Gastroesophageal sphincter (tissue), 3 donors: ENCODE measurements around the gene OIP5.

ENCODE experiments used
- EP300 ChIP-seq: sonication (generic); formaldehyde crosslinking; IDR thresholded peaks from one replicate; pipeline ENCODE4 v1.6.1; 2017; ENCODE audit warnings: antibody characterized with exemption, mild to moderate bottlenecking
- POLR2A ChIP-seq, 2 donors: fragments of 450-650 bp; IDR thresholded peaks; one replicate each; pipeline ENCODE4 v1.6.1; 2017; ENCODE audit warnings: antibody characterized with exemption in 2 of 2, mild to moderate bottlenecking in 2 of 2, moderate library complexity in 1 of 2
- TF ChIP-seq, protein P1 (sequence below), 4 experiments: fragments of 200-600 bp in 2 of 4; fragments of 450-650 bp in 2 of 4; sonication (generic) in 1 of 4; IDR thresholded peaks; one replicate each; pipeline ENCODE4 v1.5.1; 2017 to 2019; ENCODE audit warnings: antibody characterized with exemption in 4 of 4, mild to moderate bottlenecking in 2 of 4, moderate library complexity in 2 of 4

DNA sequence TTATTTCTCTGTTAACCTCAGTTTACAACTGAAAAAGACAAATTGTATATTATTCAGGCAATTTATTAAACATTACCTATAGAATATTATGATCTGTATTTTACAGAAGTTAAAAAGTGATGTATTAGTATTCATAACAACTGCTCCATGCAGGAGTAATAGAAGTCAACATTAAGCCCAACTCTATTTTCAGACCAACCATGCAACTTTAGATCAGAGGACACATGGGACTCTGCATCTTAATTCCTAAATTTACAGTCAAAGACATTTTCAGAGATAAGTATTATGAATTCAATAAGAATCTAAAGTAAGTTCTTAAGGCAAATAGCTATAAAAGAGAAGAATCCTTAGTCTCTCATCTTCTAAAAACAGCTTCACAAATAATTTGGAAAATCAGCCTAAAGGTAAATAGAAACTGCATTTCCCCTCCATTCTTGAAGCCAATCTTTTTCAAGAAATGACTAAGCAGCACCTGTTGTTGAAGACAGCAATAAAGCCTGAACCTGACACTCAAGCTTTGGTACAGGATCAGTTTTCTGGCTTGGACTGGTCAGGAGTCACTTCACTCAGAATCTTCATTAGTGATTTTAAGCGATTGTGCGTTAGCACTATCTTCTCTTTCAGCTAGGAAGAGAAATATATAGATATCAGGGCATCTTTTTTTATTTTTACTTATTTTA lies 23.0 kb downstream of the OIP5 start:
- TF ChIP-seq, protein P1, sequence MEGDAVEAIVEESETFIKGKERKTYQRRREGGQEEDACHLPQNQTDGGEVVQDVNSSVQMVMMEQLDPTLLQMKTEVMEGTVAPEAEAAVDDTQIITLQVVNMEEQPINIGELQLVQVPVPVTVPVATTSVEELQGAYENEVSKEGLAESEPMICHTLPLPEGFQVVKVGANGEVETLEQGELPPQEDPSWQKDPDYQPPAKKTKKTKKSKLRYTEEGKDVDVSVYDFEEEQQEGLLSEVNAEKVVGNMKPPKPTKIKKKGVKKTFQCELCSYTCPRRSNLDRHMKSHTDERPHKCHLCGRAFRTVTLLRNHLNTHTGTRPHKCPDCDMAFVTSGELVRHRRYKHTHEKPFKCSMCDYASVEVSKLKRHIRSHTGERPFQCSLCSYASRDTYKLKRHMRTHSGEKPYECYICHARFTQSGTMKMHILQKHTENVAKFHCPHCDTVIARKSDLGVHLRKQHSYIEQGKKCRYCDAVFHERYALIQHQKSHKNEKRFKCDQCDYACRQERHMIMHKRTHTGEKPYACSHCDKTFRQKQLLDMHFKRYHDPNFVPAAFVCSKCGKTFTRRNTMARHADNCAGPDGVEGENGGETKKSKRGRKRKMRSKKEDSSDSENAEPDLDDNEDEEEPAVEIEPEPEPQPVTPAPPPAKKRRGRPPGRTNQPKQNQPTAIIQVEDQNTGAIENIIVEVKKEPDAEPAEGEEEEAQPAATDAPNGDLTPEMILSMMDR (IDR thresholded peaks at IDR 0.05), result no peak
- no peak for TF ChIP-seq POLR2A (IDR thresholded peaks at IDR 0.05)
- no peak for TF ChIP-seq EP300
